ENCODE data around the gene IRX4.

IRX4 gene

DNA sequence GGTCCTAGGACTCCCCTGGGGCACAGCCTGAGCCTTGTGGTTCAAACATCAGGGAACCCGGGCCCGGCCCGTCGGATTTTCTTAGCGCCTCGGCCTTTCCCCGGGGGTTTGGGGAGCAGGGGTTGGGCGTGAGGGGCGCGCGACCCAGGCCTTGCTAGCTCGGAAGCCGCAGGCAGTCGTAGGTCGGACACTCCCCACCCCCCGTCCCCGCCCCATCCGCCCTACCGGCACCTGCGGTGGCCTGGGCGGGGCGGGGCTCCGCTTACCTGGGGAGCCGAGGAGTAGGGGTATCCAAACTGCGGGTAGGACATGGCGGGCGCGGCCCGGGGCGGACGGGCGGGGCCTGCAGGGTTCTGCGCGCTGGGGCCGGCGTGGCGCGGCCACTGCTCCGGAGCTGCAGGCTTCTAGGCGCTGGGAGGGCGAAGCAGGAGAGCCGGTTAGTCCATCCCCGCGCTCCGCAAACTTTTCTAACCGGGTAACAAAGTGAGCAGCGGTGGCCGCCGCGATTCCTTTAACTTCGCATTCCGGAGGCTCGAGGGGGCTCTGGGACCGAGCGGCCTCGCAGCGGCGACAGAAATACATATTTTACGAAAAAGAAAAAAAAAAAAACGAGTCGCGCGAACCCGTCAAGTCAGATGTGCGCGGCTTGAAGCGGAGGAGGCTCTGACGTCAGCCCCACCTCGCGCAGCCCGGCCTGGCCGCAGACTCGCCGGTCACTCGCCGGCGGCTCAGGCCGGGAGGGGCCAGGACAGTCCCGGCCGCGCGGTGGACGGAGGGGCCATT, at the start of gene IRX4:
TSS of gene IRX4 (minus strand) at position 589 of the 783 bp plus-strand sequence. CDS start at position 311, 278 bp downstream.
- no peak for TF ChIP-seq CEBPB (IDR thresholded peaks at IDR 0.05)
- TF ChIP-seq TEAD4 (IDR thresholded peaks at IDR 0.05) = no peak
- TF ChIP-seq TAF1 (IDR thresholded peaks at IDR 0.05; ENCODE audit: low read depth) = no peak
- TF ChIP-seq EP300 (IDR thresholded peaks at IDR 0.05; ENCODE audit: borderline replicate concordance) = no peak
- TF ChIP-seq YY1 (IDR thresholded peaks at IDR 0.05; ENCODE audit: low read depth) = no peak
- no peak for TF ChIP-seq TCF12 (IDR thresholded peaks at IDR 0.05; ENCODE audit: low read depth)
- TF ChIP-seq RAD21 (IDR thresholded peaks at IDR 0.05; ENCODE audit: low read depth) = no peak
- no peak for TF ChIP-seq ZBTB7A (IDR thresholded peaks at IDR 0.05; ENCODE audit: low read depth)
- no peak for TF ChIP-seq NFIC (IDR thresholded peaks at IDR 0.05)
- TF ChIP-seq, protein P1, sequence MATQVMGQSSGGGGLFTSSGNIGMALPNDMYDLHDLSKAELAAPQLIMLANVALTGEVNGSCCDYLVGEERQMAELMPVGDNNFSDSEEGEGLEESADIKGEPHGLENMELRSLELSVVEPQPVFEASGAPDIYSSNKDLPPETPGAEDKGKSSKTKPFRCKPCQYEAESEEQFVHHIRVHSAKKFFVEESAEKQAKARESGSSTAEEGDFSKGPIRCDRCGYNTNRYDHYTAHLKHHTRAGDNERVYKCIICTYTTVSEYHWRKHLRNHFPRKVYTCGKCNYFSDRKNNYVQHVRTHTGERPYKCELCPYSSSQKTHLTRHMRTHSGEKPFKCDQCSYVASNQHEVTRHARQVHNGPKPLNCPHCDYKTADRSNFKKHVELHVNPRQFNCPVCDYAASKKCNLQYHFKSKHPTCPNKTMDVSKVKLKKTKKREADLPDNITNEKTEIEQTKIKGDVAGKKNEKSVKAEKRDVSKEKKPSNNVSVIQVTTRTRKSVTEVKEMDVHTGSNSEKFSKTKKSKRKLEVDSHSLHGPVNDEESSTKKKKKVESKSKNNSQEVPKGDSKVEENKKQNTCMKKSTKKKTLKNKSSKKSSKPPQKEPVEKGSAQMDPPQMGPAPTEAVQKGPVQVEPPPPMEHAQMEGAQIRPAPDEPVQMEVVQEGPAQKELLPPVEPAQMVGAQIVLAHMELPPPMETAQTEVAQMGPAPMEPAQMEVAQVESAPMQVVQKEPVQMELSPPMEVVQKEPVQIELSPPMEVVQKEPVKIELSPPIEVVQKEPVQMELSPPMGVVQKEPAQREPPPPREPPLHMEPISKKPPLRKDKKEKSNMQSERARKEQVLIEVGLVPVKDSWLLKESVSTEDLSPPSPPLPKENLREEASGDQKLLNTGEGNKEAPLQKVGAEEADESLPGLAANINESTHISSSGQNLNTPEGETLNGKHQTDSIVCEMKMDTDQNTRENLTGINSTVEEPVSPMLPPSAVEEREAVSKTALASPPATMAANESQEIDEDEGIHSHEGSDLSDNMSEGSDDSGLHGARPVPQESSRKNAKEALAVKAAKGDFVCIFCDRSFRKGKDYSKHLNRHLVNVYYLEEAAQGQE (IDR thresholded peaks at IDR 0.05; ENCODE audit: low read depth) = no peak
- TF ChIP-seq, protein P2, sequence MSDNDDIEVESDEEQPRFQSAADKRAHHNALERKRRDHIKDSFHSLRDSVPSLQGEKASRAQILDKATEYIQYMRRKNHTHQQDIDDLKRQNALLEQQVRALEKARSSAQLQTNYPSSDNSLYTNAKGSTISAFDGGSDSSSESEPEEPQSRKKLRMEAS (IDR thresholded peaks at IDR 0.05) = no peak
- TF ChIP-seq, protein P3, sequence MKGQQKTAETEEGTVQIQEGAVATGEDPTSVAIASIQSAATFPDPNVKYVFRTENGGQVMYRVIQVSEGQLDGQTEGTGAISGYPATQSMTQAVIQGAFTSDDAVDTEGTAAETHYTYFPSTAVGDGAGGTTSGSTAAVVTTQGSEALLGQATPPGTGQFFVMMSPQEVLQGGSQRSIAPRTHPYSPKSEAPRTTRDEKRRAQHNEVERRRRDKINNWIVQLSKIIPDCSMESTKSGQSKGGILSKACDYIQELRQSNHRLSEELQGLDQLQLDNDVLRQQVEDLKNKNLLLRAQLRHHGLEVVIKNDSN (IDR thresholded peaks at IDR 0.05) = no peak
- no peak for TF ChIP-seq CREB1 (IDR thresholded peaks at IDR 0.05; ENCODE audit: low read depth)

DNA sequence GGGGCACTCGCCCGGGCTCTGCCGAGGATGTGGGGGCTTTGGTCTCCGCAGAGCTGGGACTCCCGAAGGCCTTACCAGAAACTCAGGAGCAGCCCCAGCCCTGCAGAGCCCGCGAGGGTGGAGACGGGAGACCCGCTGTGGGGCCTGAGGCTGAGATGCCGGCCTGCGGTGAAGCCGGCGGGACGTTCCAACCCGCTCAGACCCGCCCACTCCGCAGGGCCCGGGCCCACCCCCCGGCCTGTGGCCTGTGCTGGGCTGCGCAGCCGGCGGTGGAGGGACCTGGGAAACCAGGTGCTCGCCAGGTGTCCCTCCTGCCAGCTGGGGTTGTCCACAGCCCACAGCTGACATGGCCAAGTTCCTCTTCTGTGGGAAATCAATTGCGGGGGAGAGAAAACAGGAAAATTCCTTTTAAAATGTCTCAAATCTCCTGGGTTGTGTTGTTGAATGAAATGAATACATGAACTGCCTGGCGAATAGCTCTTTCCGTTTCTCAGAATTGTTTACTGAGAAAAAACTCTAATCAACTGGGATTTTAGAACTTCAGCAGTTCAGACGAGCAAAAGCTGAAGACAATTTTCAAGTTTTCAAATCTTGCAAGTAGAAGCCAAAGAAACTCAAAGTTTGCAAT, 49.0 kb upstream of the IRX4 start:
- TF ChIP-seq YY1 (IDR thresholded peaks at IDR 0.05; ENCODE audit: low read depth) (no peak), TAF1 (IDR thresholded peaks at IDR 0.05; ENCODE audit: low read depth) (no peak), ZBTB7A (IDR thresholded peaks at IDR 0.05; ENCODE audit: low read depth) (no peak), FOXM1 (IDR thresholded peaks at IDR 0.05; ENCODE audit: borderline replicate concordance, low read depth) (no peak), RAD21 (IDR thresholded peaks at IDR 0.05; ENCODE audit: low read depth) (no peak), EGR1 (IDR thresholded peaks at IDR 0.05) (no peak), CEBPB (IDR thresholded peaks at IDR 0.05) (no peak), NFIC (IDR thresholded peaks at IDR 0.05) (no peak), TEAD4 (IDR thresholded peaks at IDR 0.05) (no peak), EP300 (IDR thresholded peaks at IDR 0.05; ENCODE audit: borderline replicate concordance) (no peak)
- TF ChIP-seq, protein P2 (IDR thresholded peaks at IDR 0.05) = no peak
- TF ChIP-seq, protein P1 (IDR thresholded peaks at IDR 0.05; ENCODE audit: low read depth) = no peak

DNA sequence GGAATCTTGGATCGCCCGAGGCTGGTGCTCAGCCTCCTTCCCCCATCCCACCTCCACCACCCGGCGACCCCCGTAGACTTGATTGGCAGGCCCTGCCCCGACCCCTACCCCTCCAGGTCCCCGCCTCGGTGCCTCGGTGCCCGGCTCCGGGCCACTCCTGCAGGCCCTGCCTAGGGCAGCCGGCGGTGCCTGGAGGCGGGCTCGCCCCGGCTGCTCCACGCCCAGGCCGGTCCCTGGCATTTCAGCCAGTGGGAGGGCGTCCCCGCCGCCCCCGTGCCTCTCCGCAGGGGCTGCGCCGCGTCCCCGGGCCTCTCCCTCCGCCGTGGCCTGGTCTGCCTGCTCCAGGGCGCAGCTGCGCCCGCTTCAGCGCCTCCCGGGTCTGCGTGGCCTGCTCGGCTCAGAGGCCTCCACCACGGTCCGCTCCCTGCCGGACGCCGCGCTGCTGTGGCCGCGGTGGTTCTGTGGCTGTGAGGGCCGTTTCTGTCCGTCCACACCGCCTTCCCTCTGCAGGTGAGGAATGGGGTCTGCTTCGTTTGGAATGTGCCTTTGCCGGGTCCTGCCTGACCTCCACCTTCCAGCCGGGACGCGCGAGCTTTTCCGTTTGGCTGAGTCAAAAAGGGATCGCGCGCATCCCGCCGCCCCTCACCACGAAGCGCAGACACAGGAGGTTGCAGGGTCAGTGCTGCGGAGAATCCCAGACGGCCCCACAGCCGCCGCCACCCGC, 48.3 kb upstream of the IRX4 start:
- TF ChIP-seq, protein P3 (IDR thresholded peaks at IDR 0.05) = no peak
- TF ChIP-seq EGR1 (IDR thresholded peaks at IDR 0.05) (no peak), TAF1 (IDR thresholded peaks at IDR 0.05; ENCODE audit: low read depth) (no peak), EP300 (IDR thresholded peaks at IDR 0.05; ENCODE audit: borderline replicate concordance) (no peak), TEAD4 (IDR thresholded peaks at IDR 0.05) (no peak), NFIC (IDR thresholded peaks at IDR 0.05) (no peak), TCF12 (IDR thresholded peaks at IDR 0.05; ENCODE audit: low read depth) (no peak), YY1 (IDR thresholded peaks at IDR 0.05; ENCODE audit: low read depth) (no peak), RAD21 (IDR thresholded peaks at IDR 0.05; ENCODE audit: low read depth) (no peak), ZBTB7A (IDR thresholded peaks at IDR 0.05; ENCODE audit: low read depth) (no peak), CEBPB (IDR thresholded peaks at IDR 0.05) (no peak), CREB1 (IDR thresholded peaks at IDR 0.05; ENCODE audit: low read depth) (no peak)
- TF ChIP-seq, protein P1 (IDR thresholded peaks at IDR 0.05; ENCODE audit: low read depth) = no peak
